Left lung (tissue), 10 donors: ENCODE measurements around the gene NEIL1. TPM values are rescaled to one million over a fixed set of nuclear protein-coding genes. Genes with fewer than 3 reads are reported as not detected.
"Not testable (repeated sequence)": the region's sequence is repeated elsewhere in the genome, so short reads cannot be mapped to it uniquely, and the experiment has no call there.

Experiments used
- ATAC-seq: fragments of 200-7000 bp; cut with Tn5 transposase; one replicate; pipeline ENCODE4 v1.9.1; 2020; ENCODE audit warnings: moderate library complexity
- DNase-seq, 4 donors: peaks; one replicate each; pipeline ENCODE4 v3.0.0-alpha.2; 2013 to 2020
- H3K27ac ChIP-seq, 2 donors: fragments of 200-600 bp; sonication (generic) in 1 of 2; one replicate each; pipeline versions ENCODE4 v1.5.0 to v1.8.0; 2020 to 2021
- H3K27me3 ChIP-seq, 2 donors: fragments of 200-600 bp; sonication (generic) in 1 of 2; one replicate each; pipeline versions ENCODE4 v1.5.0 to v1.8.0; 2020 to 2021
- H3K36me3 ChIP-seq, 2 donors: fragments of 200-600 bp; sonication (generic) in 1 of 2; one replicate each; pipeline versions ENCODE4 v1.5.0 to v1.8.0; 2020 to 2021
- H3K4me1 ChIP-seq, 2 donors: fragments of 200-600 bp; one replicate each; pipeline ENCODE4 v1.8.0; 2021
- H3K4me3 ChIP-seq, 2 donors: fragments of 200-600 bp; sonication (generic) in 1 of 2; one replicate each; pipeline versions ENCODE4 v1.5.0 to v1.8.0; 2020 to 2021; ENCODE audit warnings: mild to moderate bottlenecking in 1 of 2
- H3K9me3 ChIP-seq, 2 donors: fragments of 200-600 bp; sonication (generic) in 1 of 2; one replicate each; pipeline versions ENCODE4 v1.5.0 to v1.8.0; 2020 to 2021
- intact Hi-C, 2 donors: fragments of 100-400 bp; cut with DNase I; formaldehyde crosslinking; loops; one replicate each; pipeline versions ENCODE4 v1.11.2 to v1.14.2; 2022
- polyA plus RNA-seq, 6 donors: library from polyadenylated mRNA; unstranded; fragments of 120-200 nt; gene quantifications; one replicate each; pipeline ENCODE4 v1.2.1, GENCODE V29; 2013; ENCODE audit not compliant: insufficient read length in 6 of 6
- total RNA-seq, 2 donors: library from RNA; stranded (reverse); fragmentation: NEBNext Ultra II Directional; extraction: Animal tissue kit (Norgen Biotek cat#: 25700); gene quantifications; one replicate each; pipeline ENCODE4 v1.2.1, GENCODE V29; 2021
- TF ChIP-seq, protein P1 (sequence below), 2 donors: fragments of 200-600 bp; sonication (generic) in 1 of 2; IDR thresholded peaks; one replicate each; pipeline versions ENCODE4 v1.5.0 to v1.8.0; 2021; ENCODE audit warnings: antibody characterized with exemption in 2 of 2
- donor health status: DM: no; HTN: yes; CAD: no.
- donor health status: DM: no; HTN: no; CAD: no.

The NEIL1 gene
- total and polyA plus RNA-seq, 8 donors, result 23.1 to 36.9 (median 31.8) TPM

DNA sequence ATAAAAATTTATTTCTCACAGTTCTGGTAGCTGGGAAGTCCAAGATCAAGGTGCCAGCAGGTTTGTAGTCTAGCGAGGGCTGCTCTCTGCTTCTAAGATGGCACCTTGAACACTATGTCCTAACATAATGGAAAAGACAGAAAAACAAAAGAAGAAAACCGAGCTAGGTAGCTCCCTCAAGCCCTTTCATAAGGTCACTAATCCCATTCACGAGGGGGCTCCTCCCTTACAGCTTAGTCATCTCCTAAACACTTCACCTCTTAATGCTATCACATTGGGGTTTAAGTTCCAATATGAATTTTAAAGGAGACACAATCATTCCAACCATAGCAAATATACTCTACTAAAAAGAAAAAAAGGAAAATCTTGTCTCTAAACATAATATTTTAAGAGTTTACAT, 40.7 kb upstream of the NEIL1 start:
- no peaks in the 10 kb centered on the region for H3K36me3 ChIP-seq
- intact Hi-C loops, result no loop called here
- TF ChIP-seq, protein P1, sequence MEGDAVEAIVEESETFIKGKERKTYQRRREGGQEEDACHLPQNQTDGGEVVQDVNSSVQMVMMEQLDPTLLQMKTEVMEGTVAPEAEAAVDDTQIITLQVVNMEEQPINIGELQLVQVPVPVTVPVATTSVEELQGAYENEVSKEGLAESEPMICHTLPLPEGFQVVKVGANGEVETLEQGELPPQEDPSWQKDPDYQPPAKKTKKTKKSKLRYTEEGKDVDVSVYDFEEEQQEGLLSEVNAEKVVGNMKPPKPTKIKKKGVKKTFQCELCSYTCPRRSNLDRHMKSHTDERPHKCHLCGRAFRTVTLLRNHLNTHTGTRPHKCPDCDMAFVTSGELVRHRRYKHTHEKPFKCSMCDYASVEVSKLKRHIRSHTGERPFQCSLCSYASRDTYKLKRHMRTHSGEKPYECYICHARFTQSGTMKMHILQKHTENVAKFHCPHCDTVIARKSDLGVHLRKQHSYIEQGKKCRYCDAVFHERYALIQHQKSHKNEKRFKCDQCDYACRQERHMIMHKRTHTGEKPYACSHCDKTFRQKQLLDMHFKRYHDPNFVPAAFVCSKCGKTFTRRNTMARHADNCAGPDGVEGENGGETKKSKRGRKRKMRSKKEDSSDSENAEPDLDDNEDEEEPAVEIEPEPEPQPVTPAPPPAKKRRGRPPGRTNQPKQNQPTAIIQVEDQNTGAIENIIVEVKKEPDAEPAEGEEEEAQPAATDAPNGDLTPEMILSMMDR (IDR thresholded peaks at IDR 0.05), result no peak
- no peak overlapping the region for H3K4me3 ChIP-seq
- no peak for DNase-seq
- no peak overlapping the region for H3K27ac ChIP-seq
- no peak for ATAC-seq
- H3K9me3 ChIP-seq, result no peaks in the 10 kb centered on the region
- H3K27me3 ChIP-seq, result peaks cover 0 to 36% of the 10 kb centered on the region in 2 donors
- no peaks in the 10 kb centered on the region for H3K4me1 ChIP-seq

DNA sequence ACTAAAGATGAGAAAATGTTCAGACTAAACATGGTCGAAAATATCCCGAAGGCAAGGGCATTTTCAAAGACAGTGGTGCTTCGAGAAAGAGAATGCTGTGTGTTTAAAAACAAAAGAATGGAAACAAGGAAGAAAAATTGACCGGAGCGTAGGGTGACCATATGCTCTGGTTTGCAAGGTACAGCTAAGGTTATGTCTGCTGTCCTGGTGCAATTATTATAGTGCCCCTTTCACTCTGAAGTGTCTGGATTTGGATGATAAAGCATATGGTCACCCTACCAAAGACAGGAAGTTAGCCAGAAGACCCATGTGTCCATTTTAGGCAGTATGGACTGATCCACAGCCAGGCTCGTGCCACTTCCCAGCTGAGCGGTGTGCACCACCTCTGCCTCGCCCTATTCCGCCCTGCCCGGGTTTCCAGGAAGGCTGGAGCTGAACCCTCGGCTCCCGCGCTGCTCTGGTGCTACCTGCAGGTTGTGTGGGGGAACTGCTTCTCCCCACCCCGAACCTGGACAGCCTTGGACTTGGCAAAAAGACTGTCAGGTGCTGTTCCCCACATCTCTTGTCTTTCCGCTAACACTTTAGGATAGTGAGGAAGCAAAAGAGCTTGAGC, 39.0 kb upstream of the NEIL1 start:
- intact Hi-C loops, result no loop called here
- ATAC-seq (peak; percentile 84), DNase-seq (peak in 1 of 4 donors; percentile 7)
- H3K27ac ChIP-seq, result no peak overlapping the region
- H3K36me3 ChIP-seq, result no peaks in the 10 kb centered on the region
- TF ChIP-seq, protein P1 (IDR thresholded peaks at IDR 0.05), result no peak
- H3K4me3 ChIP-seq, result no peak overlapping the region
- H3K4me1 ChIP-seq, result no peaks in the 10 kb centered on the region
- H3K9me3 ChIP-seq, result no peaks in the 10 kb centered on the region
- peaks cover 0 to 36% of the 10 kb centered on the region in 2 donors for H3K27me3 ChIP-seq

DNA sequence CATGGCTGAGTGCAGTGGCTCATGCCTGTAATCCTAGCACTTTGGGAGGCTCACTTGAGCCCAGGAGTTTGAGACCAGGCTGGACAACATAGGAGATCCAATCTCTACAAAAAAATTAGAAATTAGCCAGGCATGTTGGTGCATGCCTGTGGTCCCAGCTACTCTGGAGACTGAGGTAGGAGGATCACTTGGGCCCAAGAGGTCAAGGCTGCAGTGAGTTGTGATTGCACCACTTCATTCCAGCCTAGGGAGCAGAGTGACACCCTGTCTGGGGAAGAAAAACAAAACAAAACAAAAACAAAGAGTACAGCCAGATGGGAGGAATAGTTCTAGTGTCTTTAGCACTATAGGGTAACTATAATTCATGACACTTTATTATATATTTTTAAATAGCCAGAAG, 37.1 kb upstream of the NEIL1 start:
- ATAC-seq, result no peak
- Histone ChIP-seq H3K4me1 (no peaks in the 10 kb centered on the region), H3K27ac (no peak overlapping the region), H3K27me3 (peaks cover 0 to 30% of the 10 kb centered on the region in 2 donors), H3K36me3 (no peaks in the 10 kb centered on the region), H3K9me3 (no peaks in the 10 kb centered on the region), H3K4me3 (no peak overlapping the region)
- TF ChIP-seq, protein P1 (IDR thresholded peaks at IDR 0.05), result no peak
- no peak for DNase-seq
- intact Hi-C loops, result no loop called here

DNA sequence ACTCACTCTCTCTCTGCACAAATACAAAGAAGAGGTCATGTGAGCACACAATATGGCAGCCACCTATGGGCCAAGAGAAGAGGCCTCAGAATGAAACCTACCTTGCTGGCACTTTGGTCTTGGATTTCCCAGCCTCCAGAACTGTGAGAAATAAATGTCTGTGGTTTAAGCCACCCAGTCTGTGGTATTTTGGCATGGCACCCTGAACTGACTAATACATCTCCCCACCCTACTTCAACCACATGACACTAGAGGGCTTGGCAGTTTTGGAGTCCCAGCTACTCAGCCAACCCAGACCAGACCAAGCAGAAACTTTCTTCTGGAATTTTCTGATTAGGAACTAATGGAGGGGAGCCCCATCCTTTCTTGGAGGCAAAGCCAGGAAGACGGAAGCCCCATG, 34.3 kb upstream of the NEIL1 start:
- ATAC-seq, H3K9me3 ChIP-seq, H3K4me3 ChIP-seq, H3K36me3 ChIP-seq, H3K27ac ChIP-seq, intact Hi-C loops, H3K4me1 ChIP-seq, DNase-seq: not testable (repeated sequence)
- peaks cover 0 to 11% of the 10 kb centered on the region in 2 donors for H3K27me3 ChIP-seq

DNA sequence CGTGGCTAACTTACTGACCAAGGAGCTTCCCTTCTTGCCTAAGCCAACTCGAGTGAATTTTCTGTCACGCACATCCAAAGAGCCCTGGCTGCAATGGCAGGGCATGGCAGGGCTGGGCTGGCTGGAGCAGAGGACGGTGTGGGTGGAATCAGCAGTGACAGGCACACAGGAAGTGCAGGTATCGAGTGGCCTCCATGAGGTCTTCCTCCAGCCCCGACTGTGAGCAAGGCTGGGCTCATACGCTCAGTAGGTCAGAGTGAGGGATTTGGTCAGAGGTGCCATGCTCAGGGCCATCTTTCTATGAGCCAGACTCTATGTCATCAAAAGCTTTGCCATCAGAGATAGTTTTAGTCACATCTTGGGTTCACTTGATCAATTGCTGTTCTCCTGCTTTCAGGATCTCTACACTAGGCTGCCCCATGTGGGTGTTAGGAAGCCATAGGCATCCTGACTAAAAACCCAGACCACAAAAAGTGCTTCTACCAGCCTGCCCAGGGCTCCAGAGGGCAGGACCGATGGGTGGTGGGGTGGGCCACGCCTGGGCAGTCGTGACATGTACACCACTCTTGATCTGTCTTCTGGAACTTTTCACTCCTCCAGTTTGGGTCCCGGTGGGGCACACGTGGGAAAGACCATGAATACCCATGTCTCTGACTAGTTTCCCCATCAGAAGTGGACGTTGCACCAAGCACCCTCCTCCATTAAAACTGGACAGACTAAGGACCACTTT, 33.6 kb upstream of the NEIL1 start:
- Histone ChIP-seq H3K4me1 (no peaks in the 10 kb centered on the region), H3K4me3 (no peak overlapping the region), H3K9me3 (no peaks in the 10 kb centered on the region), H3K27ac (no peak overlapping the region), H3K36me3 (no peaks in the 10 kb centered on the region), H3K27me3 (peaks cover 0 to 4% of the 10 kb centered on the region in 2 donors)
- intact Hi-C loops, result no loop called here
- DNase-seq, result no peak
- TF ChIP-seq, protein P1 (IDR thresholded peaks at IDR 0.05), result no peak
- ATAC-seq, result no peak
